Activated gamma-delta T cell (primary cell): ENCODE results near the gene RNPS1.

ENCODE experiments used
- DNase-seq: peaks from one replicate; lab custom pipeline; 2025; lab: John Stamatoyannopoulos, UW

The RNPS1 gene

GRCh38 chr16:2213817-2214718 lies 53.9 kb downstream of the RNPS1 start:
- no peak for DNase-seq

GRCh38 chr16:2212362-2213324 lies 55.3 kb downstream of the RNPS1 start:
- DNase-seq, result no peak

GRCh38 chr16:2211923-2212347 lies 56.0 kb downstream of the RNPS1 start:
- no peak for DNase-seq

GRCh38 chr16:2210386-2211365 lies 57.2 kb downstream of the RNPS1 start, which contains the start of gene BRICD5:
TSS of gene BRICD5 (minus strand) at chr16:2210863. CDS start at chr16:2210833, 30 bp downstream.
- no peak for DNase-seq

GRCh38 chr16:2210009-2210332 lies 58.0 kb downstream of the RNPS1 start:
- DNase-seq, result no peak

GRCh38 chr16:2209258-2210008 lies 58.5 kb downstream of the RNPS1 start:
- DNase-seq, result no peak

- DNase-seq, result no peak
Measured at GRCh38 chr16:2208772-2209171, 59.2 kb downstream of the RNPS1 start.

- DNase-seq, result no peak
Measured at GRCh38 chr16:2208308-2208707, 59.6 kb downstream of the RNPS1 start.

GRCh38 chr16:2207872-2208271 lies 60.1 kb downstream of the RNPS1 start:
- DNase-seq, result no peak

- DNase-seq, result no peak
Measured at GRCh38 chr16:2206780-2207433, 61.0 kb downstream of the RNPS1 start.

- no peak for DNase-seq
Measured at GRCh38 chr16:2206420-2206779, 61.5 kb downstream of the RNPS1 start.

GRCh38 chr16:2205967-2206313 lies 62.0 kb downstream of the RNPS1 start:
- no peak for DNase-seq

GRCh38 chr16:2205104-2205966 lies 62.6 kb downstream of the RNPS1 start, which contains the start of gene MLST8:
TSS of gene MLST8 (plus strand) at chr16:2205454. CDS start at chr16:2206086, 632 bp downstream.
- peak; percentile 92 for DNase-seq

GRCh38 chr16:2204416-2205103 lies 63.4 kb downstream of the RNPS1 start:
- no peak for DNase-seq
